NB4 (cell line): Measurements from ENCODE around the gene PRSS50.

Source experiments
- DNase-seq: peaks from one replicate; pipeline ENCODE4 v3.0.0; 2010; ENCODE audit warnings: low read depth
- H3K4me3 ChIP-seq: one replicate; pipeline ENCODE4 v1.5.1; 2011; ENCODE audit warnings: mild to moderate bottlenecking, low read depth, low read length, moderate library complexity
- MYC ChIP-seq: IDR thresholded peaks from 2 replicates; pipeline ENCODE4 v1.6.1; 2011; ENCODE audit warnings: low read depth, low read length
- POLR2A ChIP-seq: IDR thresholded peaks from 2 replicates; pipeline ENCODE4 v1.6.1; 2011; ENCODE audit warnings: mild to moderate bottlenecking; ENCODE audit not compliant: insufficient read length; ENCODE audit errors: extremely low read depth
- TF ChIP-seq, protein P1 (sequence below): IDR thresholded peaks from one replicate; pipeline ENCODE4 v1.5.1; 2012; ENCODE audit warnings: low read depth, low read length
- TF ChIP-seq, protein P2 (sequence below): IDR thresholded peaks from 2 replicates; pipeline ENCODE4 v1.6.1; 2011; ENCODE audit warnings: low read depth, low read length

The PRSS50 gene

DNA sequence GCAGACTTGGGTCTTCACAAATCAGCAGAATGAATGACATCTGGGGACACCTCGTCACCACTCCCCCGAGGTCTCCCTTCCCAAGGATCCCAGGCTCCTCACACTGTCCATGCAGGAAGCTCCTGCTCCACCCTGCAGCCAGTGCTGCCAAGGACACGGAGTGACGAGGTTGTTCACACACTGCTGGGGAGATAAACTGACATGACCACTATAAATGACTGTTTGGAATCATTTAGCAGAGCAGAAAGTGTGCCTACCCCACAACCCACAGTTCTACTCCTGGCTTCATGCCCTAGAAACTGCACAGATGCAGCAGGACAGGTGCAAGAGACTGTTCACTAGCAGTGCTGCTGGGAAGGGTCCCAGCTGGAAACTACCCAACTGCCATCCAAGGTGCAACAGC lies 19.7 kb upstream of the PRSS50 start:
- TF ChIP-seq MYC (no peak), POLR2A (no peak)
- TF ChIP-seq, protein P1, sequence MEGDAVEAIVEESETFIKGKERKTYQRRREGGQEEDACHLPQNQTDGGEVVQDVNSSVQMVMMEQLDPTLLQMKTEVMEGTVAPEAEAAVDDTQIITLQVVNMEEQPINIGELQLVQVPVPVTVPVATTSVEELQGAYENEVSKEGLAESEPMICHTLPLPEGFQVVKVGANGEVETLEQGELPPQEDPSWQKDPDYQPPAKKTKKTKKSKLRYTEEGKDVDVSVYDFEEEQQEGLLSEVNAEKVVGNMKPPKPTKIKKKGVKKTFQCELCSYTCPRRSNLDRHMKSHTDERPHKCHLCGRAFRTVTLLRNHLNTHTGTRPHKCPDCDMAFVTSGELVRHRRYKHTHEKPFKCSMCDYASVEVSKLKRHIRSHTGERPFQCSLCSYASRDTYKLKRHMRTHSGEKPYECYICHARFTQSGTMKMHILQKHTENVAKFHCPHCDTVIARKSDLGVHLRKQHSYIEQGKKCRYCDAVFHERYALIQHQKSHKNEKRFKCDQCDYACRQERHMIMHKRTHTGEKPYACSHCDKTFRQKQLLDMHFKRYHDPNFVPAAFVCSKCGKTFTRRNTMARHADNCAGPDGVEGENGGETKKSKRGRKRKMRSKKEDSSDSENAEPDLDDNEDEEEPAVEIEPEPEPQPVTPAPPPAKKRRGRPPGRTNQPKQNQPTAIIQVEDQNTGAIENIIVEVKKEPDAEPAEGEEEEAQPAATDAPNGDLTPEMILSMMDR = no peak
- TF ChIP-seq, protein P2, sequence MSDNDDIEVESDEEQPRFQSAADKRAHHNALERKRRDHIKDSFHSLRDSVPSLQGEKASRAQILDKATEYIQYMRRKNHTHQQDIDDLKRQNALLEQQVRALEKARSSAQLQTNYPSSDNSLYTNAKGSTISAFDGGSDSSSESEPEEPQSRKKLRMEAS = no peak
- DNase-seq = no peak
- H3K4me3 ChIP-seq = no peak overlapping the region

DNA sequence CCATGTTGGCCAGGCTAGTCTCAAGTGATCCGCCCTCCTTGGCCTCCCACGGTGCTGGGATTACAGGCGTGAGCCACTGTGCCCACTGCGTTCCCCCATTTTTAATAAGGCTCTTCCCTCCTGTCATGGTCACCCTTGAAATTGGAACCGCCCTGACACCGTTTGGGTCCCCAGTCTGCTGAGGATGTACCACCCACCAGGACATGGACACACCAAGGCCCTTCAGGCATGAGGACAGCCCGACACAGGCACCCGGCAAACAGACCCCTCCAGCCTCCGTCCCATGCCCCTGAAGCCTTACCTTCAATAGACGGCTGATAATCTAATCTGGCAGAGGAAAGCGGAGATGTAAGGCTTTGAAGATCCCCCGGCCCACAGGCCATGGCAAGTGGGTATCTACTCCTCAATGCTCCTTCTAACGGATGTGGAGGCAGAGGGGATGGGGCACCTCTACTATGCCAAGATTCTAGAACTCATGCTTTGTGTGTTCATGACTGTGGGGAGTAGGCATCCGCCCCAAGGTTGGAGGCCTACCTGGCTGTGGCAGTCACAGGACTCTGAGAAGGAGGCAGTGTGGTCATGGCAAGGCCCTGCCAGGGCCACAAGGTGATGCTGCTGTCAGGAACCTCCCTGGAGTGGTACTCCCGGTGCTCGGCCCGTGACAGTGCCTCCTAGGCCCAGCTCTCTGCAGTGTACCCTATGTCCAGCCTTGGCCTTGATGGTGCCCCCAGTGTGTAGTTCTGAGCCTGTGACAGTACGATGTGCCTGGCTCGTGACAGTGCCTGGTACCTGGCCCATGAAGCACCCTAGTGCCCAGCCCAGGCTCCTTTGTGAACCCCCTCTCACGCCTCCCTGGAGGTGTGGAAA lies 18.6 kb upstream of the PRSS50 start:
- TF ChIP-seq MYC (no peak), POLR2A (no peak)
- TF ChIP-seq, protein P1 = no peak
- TF ChIP-seq, protein P2 = no peak
- no peak overlapping the region for H3K4me3 ChIP-seq

DNA sequence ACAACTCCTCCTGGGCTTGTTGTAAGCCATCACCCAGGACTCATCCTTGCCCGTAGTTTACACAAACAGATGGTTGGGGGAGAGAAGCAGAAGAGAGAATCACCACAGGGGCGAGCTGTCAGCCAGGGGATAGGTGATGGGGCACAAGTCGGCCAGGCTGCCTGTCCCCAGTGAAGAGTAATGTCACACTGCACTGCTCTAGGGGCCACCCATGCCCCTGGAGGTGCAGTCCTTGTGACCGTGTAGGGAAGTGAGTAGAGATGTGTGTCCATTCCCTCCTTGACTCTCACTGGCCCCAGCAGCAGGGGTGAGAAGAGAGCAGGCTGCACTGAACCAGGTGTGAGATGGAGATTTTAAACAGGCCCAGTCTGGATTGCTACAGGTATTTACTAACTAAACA lies 17.1 kb upstream of the PRSS50 start:
- no peak overlapping the region for H3K4me3 ChIP-seq
- TF ChIP-seq, protein P1 = no peak
- no peak for TF ChIP-seq MYC
- TF ChIP-seq POLR2A = no peak
- TF ChIP-seq, protein P2 = no peak
- DNase-seq = no peak

More for the DNA sequence above, 18.6 kb upstream of the PRSS50 start:
- DNase-seq = no peak

DNA sequence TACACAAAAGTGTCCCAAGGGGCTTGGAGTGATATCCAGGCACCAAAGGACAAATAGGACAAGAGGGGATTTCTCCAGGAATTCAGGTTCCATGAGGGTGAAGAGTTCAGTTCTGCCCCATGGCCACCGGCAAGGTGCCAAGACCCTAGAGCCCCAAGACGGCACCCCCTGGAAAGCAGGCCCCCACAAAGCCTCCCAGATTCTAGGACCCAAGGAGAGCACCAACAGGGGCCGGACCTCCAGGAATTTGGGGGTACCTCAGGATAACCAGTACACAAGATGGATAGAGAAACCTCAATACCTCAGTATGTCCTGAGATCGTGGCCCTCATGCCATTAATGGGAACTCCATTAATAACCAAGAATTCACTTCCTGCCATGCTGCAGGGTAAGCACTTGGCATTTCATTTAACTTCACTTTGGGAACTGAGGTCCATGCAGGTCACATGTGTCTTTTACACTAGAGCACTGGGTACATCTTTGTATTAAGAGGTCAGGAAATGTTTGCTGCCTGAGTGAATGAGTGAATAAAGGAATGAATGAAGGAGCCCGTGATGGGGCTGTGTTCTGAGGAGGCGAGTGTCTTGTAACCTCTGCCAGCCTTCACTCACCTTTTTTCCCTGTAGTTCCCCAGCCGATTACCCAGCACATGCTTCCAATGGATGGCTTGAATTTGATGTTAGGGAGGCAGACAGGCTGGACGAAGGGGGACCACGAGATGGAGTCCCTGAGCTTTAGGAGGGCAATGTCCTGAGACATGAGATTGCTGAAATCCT lies 15.5 kb upstream of the PRSS50 start:
- DNase-seq = peak; percentile 9
- TF ChIP-seq, protein P2 = no peak
- no peak for TF ChIP-seq POLR2A
- TF ChIP-seq, protein P1 = no peak
- TF ChIP-seq MYC = no peak

DNA sequence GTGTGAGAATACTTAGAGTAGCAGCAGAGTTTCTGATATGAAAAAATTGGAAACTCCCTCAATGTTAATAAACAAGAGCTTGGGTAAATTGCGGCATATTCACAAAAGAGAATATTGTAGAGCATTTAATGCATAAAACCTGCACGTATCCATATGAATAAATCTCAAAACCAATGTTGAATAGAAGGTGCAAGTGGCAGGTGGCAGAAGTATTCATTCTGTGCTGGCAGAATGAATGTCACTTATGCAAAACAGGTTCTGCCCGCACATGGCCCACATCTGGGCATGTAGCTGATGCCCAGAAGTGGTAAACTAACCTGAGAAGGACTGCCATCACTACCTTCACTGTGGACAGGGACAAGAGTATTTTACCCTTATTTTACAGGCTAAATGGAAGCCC lies 14.1 kb upstream of the PRSS50 start:
- H3K4me3 ChIP-seq = no peak overlapping the region
- DNase-seq = no peak
- TF ChIP-seq POLR2A = no peak

More for the DNA sequence above, 15.5 kb upstream of the PRSS50 start:
- H3K4me3 ChIP-seq = no peak overlapping the region

DNA sequence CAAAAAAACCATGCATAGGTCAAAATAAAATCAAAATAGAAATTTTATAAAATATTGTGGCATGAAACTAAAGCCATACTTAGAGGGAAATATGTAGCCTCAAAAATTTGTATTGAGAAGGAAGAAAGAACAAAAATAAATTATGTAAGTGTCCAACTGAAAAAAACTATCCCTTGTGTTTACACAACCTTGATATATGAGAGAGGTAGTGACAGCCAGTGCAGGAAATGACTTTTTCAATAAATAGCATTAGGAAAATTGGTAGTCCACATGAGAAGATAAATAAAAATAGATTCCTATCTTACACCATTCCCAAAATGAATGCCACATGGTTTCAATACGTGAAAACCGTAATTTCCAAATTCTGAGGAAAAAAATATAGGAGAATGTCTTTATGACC lies 13.2 kb upstream of the PRSS50 start:
- TF ChIP-seq MYC = no peak
- no peak for TF ChIP-seq POLR2A
- TF ChIP-seq, protein P2 = no peak
- TF ChIP-seq, protein P1 = no peak
- no peak for DNase-seq
- H3K4me3 ChIP-seq = no peak overlapping the region
